ENCODE measurements around the gene AOPEP. TPM values are rescaled to one million over a fixed set of nuclear protein-coding genes. Genes with fewer than 3 reads are reported as not detected.

The AOPEP gene
- total and polyA plus RNA-seq, 2 donors (not counting 3 experiments of a cell fraction or from before 2014, with no cell fraction given) = 20.2 to 41.6 TPM

DNA sequence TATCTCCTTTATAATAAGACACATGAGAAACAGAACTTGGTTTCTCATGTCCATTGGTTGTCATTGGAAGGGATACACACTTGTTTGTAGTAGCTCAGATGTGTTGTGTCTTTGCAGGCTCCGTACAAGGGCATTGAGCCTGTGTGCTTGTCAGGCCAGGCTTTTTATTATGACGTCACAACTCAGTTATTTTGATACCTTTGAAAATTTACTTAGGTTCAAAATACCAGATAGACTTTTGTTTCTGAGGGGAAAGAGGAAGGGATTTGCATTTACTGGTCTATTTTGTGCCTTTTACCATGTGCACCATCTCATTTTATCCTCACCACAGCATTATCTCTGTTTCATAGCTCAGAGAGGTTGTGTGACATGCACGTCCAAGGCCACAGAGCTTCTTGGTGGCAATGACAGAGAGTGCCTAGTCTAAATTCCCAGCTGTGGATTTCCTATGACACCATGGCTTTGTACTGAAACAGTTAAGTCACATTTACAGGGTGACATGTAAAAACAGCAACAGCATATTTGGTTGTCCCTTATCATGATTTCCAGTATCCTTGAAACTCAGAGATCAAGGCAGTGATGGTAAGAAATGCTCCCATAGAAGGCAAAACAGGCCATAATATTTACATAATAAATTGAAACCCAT lies 268.7 kb downstream of the AOPEP start:
- Histone ChIP-seq H3K9me1 (replicated peaks; ENCODE audit: control insufficient read depth, extremely low read depth, insufficient read depth, low read length) (no peaks in the 10 kb centered on the region), H3K27ac (ENCODE audit: insufficient read depth, low read depth, low read length) (no peak overlapping the region), H3K4me2 (ENCODE audit: insufficient read depth, low read length) (no peak overlapping the region), H3K9ac (replicated peaks; ENCODE audit: extremely low read depth, insufficient read depth, low read length) (no peak overlapping the region), H3K27me3 (ENCODE audit: control insufficient read depth in 2 of 2, insufficient read depth in 2 of 2, low read length in 2 of 2) (no peaks in the 10 kb centered on the region), H3K36me3 (ENCODE audit: control insufficient read depth in 2 of 2, extremely low read depth in 1 of 2, insufficient read depth in 2 of 2, low read length in 2 of 2) (no peaks in the 10 kb centered on the region), H3K9me3 (replicated peaks; ENCODE audit: control insufficient read depth, insufficient read depth, low read length) (no peaks in the 10 kb centered on the region), H3K4me1 (ENCODE audit: control insufficient read depth, extremely low read depth, insufficient read depth, low read length) (peaks cover 15% of the 10 kb centered on the region), H2AFZ (ENCODE audit: low read depth, low read length) (no peak overlapping the region), H4K20me1 (replicated peaks; ENCODE audit: control insufficient read depth, extremely low read depth, insufficient read depth, low read length) (no peaks in the 10 kb centered on the region), H3K4me3 (replicated peaks in 1 of 3; ENCODE audit: insufficient read depth in 1 of 3, low read depth in 1 of 3, low read length in 3 of 3) (no peak overlapping the region), H3K79me2 (ENCODE audit: control insufficient read depth, insufficient read depth, low read length) (no peaks in the 10 kb centered on the region)
- DNase-seq (ENCODE audit: low read depth, low spot score) = no peak
- intact Hi-C loops (cut with micrococcal nuclease) (no loop called here), dilution Hi-C loops (cut with MboI; ENCODE audit: extremely low pct_ligation_motif_present, low sequenced_read_pairs) (no loop called here)
- BruUV-seq (replicated peaks) = TSS peak; percentile 87
- ChIA-PET CTCF (interaction anchor here (1.0 to 2.2 kb wide), 3 partner anchors 15 to 123 kb away, joined by 3 to 7 read pairs (median 3); no protein-coding TSS in a partner anchor), POLR2A (no interaction called here)
- no peak for TF ChIP-seq MYC (IDR thresholded peaks at IDR 0.05; ENCODE audit: low read depth, low read length)
- no peak for TF ChIP-seq GATA2 (IDR thresholded peaks at IDR 0.05; ENCODE audit: insufficient read depth, insufficient read length, low read depth, low read length)
- FAIRE-seq = no peak

DNA sequence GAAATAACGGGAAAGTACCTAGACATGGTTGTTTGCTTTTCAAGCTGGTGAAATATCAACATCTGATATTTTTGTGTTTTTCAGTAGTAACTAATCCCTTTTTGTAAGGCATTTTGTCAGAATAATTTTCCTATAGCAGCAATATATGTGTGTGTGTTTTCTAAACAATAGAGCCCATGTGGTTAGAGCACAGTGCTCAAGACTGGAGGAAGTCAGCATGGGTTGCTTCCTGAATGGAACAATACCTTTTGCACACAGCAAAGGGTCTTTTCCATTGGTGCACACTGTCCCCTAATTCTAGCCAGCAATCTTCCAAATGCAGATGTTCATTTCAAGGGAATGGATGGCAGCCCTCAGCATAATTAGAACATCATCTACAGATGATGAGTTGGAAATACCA lies 270.1 kb downstream of the AOPEP start:
- Histone ChIP-seq H3K79me2 (ENCODE audit: control insufficient read depth, insufficient read depth, low read length) (no peaks in the 10 kb centered on the region), H3K9me1 (replicated peaks; ENCODE audit: control insufficient read depth, extremely low read depth, insufficient read depth, low read length) (no peaks in the 10 kb centered on the region), H3K4me2 (ENCODE audit: insufficient read depth, low read length) (no peak overlapping the region), H4K20me1 (replicated peaks; ENCODE audit: control insufficient read depth, extremely low read depth, insufficient read depth, low read length) (no peaks in the 10 kb centered on the region), H3K9ac (replicated peaks; ENCODE audit: extremely low read depth, insufficient read depth, low read length) (peak overlapping the region; percentile 8), H2AFZ (ENCODE audit: low read depth, low read length) (no peak overlapping the region), H3K9me3 (replicated peaks; ENCODE audit: control insufficient read depth, insufficient read depth, low read length) (no peaks in the 10 kb centered on the region), H3K4me3 (replicated peaks in 1 of 3; ENCODE audit: insufficient read depth in 1 of 3, low read depth in 1 of 3, low read length in 3 of 3) (no peak overlapping the region), H3K27ac (ENCODE audit: insufficient read depth, low read depth, low read length) (peak overlapping the region; percentile 65), H3K36me3 (ENCODE audit: control insufficient read depth in 2 of 2, extremely low read depth in 1 of 2, insufficient read depth in 2 of 2, low read length in 2 of 2) (no peaks in the 10 kb centered on the region), H3K4me1 (ENCODE audit: control insufficient read depth, extremely low read depth, insufficient read depth, low read length) (peaks cover 24% of the 10 kb centered on the region), H3K27me3 (ENCODE audit: control insufficient read depth in 2 of 2, insufficient read depth in 2 of 2, low read length in 2 of 2) (no peaks in the 10 kb centered on the region)
- TF ChIP-seq POLR2A (IDR thresholded peaks at IDR 0.05; ENCODE audit: low read depth, low read length) = no peak
- no peak for TF ChIP-seq MYC (IDR thresholded peaks at IDR 0.05; ENCODE audit: low read depth, low read length)
- TF ChIP-seq, protein P1, sequence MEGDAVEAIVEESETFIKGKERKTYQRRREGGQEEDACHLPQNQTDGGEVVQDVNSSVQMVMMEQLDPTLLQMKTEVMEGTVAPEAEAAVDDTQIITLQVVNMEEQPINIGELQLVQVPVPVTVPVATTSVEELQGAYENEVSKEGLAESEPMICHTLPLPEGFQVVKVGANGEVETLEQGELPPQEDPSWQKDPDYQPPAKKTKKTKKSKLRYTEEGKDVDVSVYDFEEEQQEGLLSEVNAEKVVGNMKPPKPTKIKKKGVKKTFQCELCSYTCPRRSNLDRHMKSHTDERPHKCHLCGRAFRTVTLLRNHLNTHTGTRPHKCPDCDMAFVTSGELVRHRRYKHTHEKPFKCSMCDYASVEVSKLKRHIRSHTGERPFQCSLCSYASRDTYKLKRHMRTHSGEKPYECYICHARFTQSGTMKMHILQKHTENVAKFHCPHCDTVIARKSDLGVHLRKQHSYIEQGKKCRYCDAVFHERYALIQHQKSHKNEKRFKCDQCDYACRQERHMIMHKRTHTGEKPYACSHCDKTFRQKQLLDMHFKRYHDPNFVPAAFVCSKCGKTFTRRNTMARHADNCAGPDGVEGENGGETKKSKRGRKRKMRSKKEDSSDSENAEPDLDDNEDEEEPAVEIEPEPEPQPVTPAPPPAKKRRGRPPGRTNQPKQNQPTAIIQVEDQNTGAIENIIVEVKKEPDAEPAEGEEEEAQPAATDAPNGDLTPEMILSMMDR (IDR thresholded peaks at IDR 0.05; ENCODE audit: extremely low read depth in 1 of 2, insufficient read depth in 1 of 2, low read depth in 1 of 2, low read length in 2 of 2) = no peak
- TF ChIP-seq, protein P2, sequence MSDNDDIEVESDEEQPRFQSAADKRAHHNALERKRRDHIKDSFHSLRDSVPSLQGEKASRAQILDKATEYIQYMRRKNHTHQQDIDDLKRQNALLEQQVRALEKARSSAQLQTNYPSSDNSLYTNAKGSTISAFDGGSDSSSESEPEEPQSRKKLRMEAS (IDR thresholded peaks at IDR 0.05; ENCODE audit: insufficient read depth, insufficient read length) = peak; percentile 58
- TF ChIP-seq POLR2AphosphoS5 (IDR thresholded peaks at IDR 0.05; ENCODE audit: insufficient read depth, low read depth, low read length) = no peak
- FAIRE-seq (peak; percentile 58), DNase-seq (ENCODE audit: low read depth, low spot score) (peak; percentile 72)
- ChIA-PET POLR2A (no interaction called here), CTCF (interaction anchor here (0.7 to 1.0 kb wide), 3 partner anchors 96 to 131 kb away, joined by 3 read pairs; no protein-coding TSS in a partner anchor)
- BruUV-seq (replicated peaks) = no TSS peak
- intact Hi-C loops (cut with micrococcal nuclease) (loop anchor here (1.0 kb wide), 1 partner anchor 67 kb away; no protein-coding TSS in a partner anchor), dilution Hi-C loops (cut with MboI; ENCODE audit: extremely low pct_ligation_motif_present, low sequenced_read_pairs) (no loop called here)

Measured in endothelial cell of umbilical vein (primary cell).